Kidney (tissue), 14 donors: ENCODE measurements around the gene PRAC1. TPM values are rescaled to one million over a fixed set of nuclear protein-coding genes. Genes with fewer than 3 reads are reported as not detected.

Source experiments
- DNase-seq, 5 donors: peaks; one replicate each; pipeline ENCODE4 v3.0.0-alpha.2; 2013 to 2020
- FAIRE-seq: peaks from 2 replicates; lab custom pipeline; 2012; peaks lifted over from hg19 to GRCh38; lab: Jason Lieb, UNC
- H3K27ac ChIP-seq, 2 donors: one replicate each; pipeline ENCODE4 v1.7.0; 2013; ENCODE audit warnings: low read depth in 2 of 2, low read length in 2 of 2, inconsistent platforms in 1 of 2
- H3K27me3 ChIP-seq: one replicate; pipeline ENCODE4 v1.7.1; 2013; ENCODE audit warnings: low read length, inconsistent platforms; ENCODE audit not compliant: control insufficient read depth, insufficient read depth
- H3K36me3 ChIP-seq, 3 donors: one replicate each; pipeline versions ENCODE4 v1.7.0 to v1.7.1; 2013; ENCODE audit warnings: low read length in 3 of 3, control low read depth in 1 of 3, inconsistent platforms in 1 of 3; ENCODE audit not compliant: insufficient read depth in 3 of 3, control insufficient read depth in 2 of 3
- H3K4me1 ChIP-seq, 3 donors: one replicate each; pipeline versions ENCODE4 v1.7.0 to v1.7.1; 2013; ENCODE audit warnings: low read length in 3 of 3, inconsistent platforms in 1 of 3, low read depth in 1 of 3; ENCODE audit not compliant: control insufficient read depth in 2 of 3, insufficient read depth in 2 of 3
- H3K4me3 ChIP-seq, 3 donors: one replicate each; pipeline versions ENCODE4 v1.7.0 to v1.8.1; 2013; ENCODE audit warnings: low read length in 3 of 3, control low read depth in 1 of 3, inconsistent platforms in 1 of 3
- H3K9ac ChIP-seq, 3 donors: one replicate each; pipeline versions ENCODE4 v1.7.0 to v1.7.1; 2013; ENCODE audit warnings: low read length in 3 of 3, control low read depth in 1 of 3, inconsistent platforms in 1 of 3
- H3K9me3 ChIP-seq, 3 donors: one replicate each; pipeline versions ENCODE4 v1.7.0 to v1.7.1; 2013; ENCODE audit warnings: low read length in 3 of 3, control low read depth in 1 of 3, inconsistent platforms in 1 of 3; ENCODE audit not compliant: control insufficient read depth in 2 of 3, insufficient read depth in 1 of 3
- intact Hi-C: fragments of 100-400 bp; cut with DNase I; formaldehyde crosslinking; loops from one replicate; pipeline ENCODE4 v1.11.1; 2022
- polyA plus RNA-seq: library from polyadenylated mRNA; stranded (reverse); fragments of 350-450 nt; fragmentation: Illumina TruSeq; extraction: RNeasy Lipid Tissue Mini Kit (QIAGEN cat#74804); gene quantifications from one replicate; pipeline ENCODE4 v1.2.3, GENCODE V29; 2014; ENCODE audit warnings: low read depth, low replicate concordance; ENCODE audit not compliant: insufficient read depth
- total RNA-seq: library from RNA; stranded (reverse); fragmentation: NEBNext Ultra II Directional; extraction: Animal tissue kit (Norgen Biotek cat#: 25700); gene quantifications from one replicate; pipeline ENCODE4 v1.2.1, GENCODE V29; 2021
- TF ChIP-seq, protein P1 (sequence below): IDR thresholded peaks from 3 replicates; pipeline ENCODE4 v1.5.1; 2012; ENCODE audit warnings: mild to moderate bottlenecking, moderate library complexity, borderline replicate concordance; ENCODE audit not compliant: insufficient read depth; ENCODE audit errors: extremely low read depth
- donor health status: control.
- donor health status: control.
- donor health status: control.
- donor health status: control.
- donor health status: control.
- donor health status: DM: yes; HTN: yes; CAD: no.
- donor health status: Normal renal cell carcinoma (clear cell type).

Gene PRAC1
- total and polyA plus RNA-seq, 2 donors from 2014 or later: not detected

DNA sequence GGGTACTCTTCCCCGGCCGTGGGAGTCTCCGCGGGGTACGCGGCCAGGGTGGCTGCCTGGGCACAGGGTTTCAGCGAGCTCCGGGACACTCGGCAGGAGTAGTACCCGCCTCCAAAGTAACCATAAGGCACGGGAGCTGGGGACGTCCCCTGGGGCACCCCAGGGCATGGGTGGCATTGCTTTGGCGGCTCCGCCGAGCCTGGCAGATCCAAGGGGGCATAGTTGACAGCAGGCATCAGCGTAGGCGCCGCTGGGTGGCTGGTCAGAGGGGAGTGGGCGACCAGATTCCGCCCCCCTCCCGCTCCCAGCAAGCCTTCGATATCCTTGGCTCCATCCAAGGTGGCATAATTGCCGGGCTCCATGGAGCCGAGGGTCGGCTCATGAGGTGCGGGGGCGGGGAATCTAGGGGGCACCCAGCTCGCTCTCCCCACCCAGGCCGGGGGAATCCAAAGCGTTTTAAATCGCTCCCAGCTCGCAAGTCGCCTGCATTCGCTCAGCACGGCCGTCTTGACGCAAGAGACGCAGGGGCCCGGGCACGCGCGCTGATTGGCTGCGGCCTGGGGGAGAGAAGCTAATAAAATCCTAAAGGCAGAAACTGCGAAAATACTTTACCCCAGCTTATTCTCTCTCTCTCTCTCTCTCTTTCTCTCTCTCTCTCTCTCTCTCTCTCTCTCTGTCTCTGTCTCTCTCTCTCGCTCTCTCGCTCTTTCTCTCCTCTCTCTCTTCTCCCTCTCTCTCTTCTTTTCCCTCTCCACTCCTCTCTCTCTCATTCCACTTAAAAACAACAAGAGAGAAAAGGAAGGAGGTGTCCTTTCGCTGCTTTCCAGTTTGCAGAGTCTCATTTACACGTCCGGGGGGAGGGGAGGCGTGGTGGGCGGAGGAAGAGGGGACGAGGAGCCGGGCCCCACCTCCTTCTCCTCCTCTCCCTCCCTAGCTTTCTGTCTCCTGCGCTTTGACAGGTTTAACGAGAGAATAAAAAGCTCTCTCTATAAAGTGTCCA, 6.2 kb upstream of the PRAC1 start, which contains the start of gene HOXB13:
Gene HOXB13, minus strand, starts transcription at position 519 of the 1,000 bp plus-strand sequence. Its CDS starts 157 bp downstream, at position 362.
- peaks cover 89% of the 10 kb centered on the region for H3K27me3 ChIP-seq
- H3K9ac ChIP-seq: no peak within 1 kb of the TSS
- H3K9me3 ChIP-seq: no peaks in the 10 kb centered on the region
- FAIRE-seq: no peak
- no peak within 1 kb of the TSS for H3K4me3 ChIP-seq
- intact Hi-C loops: loop anchor here (10.0 kb wide), 1 partner anchor 66 kb away; no protein-coding TSS in a partner anchor
- DNase-seq: peak in 3 of 5 donors; percentile 66 to 70 (median 66)
- peaks cover 0 to 7% (median 0%) of the 10 kb centered on the region in 3 donors for H3K4me1 ChIP-seq
- no peak within 1 kb of the TSS for H3K27ac ChIP-seq
- no peaks in the 10 kb centered on the region for H3K36me3 ChIP-seq
- TF ChIP-seq, protein P1, sequence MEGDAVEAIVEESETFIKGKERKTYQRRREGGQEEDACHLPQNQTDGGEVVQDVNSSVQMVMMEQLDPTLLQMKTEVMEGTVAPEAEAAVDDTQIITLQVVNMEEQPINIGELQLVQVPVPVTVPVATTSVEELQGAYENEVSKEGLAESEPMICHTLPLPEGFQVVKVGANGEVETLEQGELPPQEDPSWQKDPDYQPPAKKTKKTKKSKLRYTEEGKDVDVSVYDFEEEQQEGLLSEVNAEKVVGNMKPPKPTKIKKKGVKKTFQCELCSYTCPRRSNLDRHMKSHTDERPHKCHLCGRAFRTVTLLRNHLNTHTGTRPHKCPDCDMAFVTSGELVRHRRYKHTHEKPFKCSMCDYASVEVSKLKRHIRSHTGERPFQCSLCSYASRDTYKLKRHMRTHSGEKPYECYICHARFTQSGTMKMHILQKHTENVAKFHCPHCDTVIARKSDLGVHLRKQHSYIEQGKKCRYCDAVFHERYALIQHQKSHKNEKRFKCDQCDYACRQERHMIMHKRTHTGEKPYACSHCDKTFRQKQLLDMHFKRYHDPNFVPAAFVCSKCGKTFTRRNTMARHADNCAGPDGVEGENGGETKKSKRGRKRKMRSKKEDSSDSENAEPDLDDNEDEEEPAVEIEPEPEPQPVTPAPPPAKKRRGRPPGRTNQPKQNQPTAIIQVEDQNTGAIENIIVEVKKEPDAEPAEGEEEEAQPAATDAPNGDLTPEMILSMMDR: no peak

DNA sequence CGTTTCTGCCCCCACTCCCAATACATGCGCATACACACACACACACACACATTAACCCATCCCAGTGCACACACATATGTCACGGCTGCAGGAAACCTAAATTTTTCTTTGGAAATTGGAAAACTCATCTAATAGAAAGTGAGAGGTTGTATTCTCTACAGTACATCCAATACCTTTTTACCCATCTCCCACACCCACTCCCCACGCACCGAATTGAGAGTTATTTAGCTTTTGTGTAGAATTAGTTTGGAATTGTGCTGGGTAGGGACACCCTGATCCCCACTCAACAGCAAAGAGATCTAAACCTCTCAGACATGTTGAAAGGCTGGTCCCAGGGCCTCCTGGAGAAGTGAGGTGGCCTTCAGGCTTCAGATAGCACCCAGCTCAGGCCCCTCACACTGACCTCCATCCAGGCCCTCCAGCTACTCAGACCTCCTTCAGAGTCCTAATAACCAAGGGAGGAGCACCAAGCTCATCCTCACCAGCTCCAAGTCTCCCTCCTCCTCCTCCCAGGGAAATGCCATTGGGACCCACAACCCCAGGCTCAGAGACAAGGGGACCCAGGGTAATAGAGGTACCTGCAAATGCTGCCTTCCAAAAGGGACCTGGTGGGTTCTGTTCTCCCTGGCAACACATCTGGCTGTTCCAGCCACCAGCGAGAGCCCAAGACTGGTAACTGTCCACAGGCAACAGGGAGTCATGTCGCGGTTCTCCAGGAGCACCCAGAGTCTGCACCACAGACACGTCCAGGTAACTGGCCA, 5.3 kb upstream of the PRAC1 start:
- Histone ChIP-seq H3K9ac (no peak overlapping the region), H3K27me3 (peaks cover 92% of the 10 kb centered on the region), H3K27ac (no peak overlapping the region), H3K9me3 (no peaks in the 10 kb centered on the region), H3K4me1 (peaks cover 0 to 7% (median 0%) of the 10 kb centered on the region in 3 donors), H3K4me3 (no peak overlapping the region), H3K36me3 (no peaks in the 10 kb centered on the region)
- TF ChIP-seq, protein P1: no peak
- FAIRE-seq (no peak), DNase-seq (no peak)
- intact Hi-C loops: loop anchor here (10.0 kb wide), 1 partner anchor 67 kb away; no protein-coding TSS in a partner anchor

DNA sequence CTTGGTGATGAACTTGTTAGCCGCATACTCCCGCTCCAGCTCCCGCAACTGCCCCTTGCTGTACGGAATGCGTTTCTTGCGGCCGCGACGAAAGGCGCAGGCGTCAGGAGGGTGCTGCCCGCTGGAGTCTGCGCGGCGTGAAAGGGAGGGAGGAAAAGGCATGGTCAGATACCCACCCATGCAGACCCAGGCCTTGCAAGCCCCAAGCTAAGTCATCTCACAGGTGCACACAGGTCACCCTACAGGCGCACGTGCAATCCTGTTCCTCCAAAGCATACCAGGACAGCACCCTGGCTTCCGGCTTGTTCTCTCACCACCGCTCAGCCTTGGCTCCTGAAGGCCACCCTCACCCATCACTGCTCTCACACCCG, 4.6 kb upstream of the PRAC1 start:
- H3K9ac ChIP-seq: no peak overlapping the region
- H3K27me3 ChIP-seq: peaks cover 92% of the 10 kb centered on the region
- TF ChIP-seq, protein P1: no peak
- no peaks in the 10 kb centered on the region for H3K36me3 ChIP-seq
- H3K27ac ChIP-seq: no peak overlapping the region
- intact Hi-C loops: loop anchor here (10.0 kb wide), 1 partner anchor 68 kb away; no protein-coding TSS in a partner anchor
- no peak overlapping the region for H3K4me3 ChIP-seq
- H3K9me3 ChIP-seq: no peaks in the 10 kb centered on the region
- H3K4me1 ChIP-seq: peaks cover 0 to 7% (median 0%) of the 10 kb centered on the region in 3 donors
- FAIRE-seq (no peak), DNase-seq (no peak)
